ENCODE results near the gene GTF2H2C. TPM values are rescaled to one million over a fixed set of nuclear protein-coding genes. Genes with fewer than 3 reads are reported as not detected.

GTF2H2C gene
- total and polyA plus RNA-seq, 10 of the 15 experiments (the other 5 are each of a cell fraction or from before 2014, with no cell fraction given): 55.1 to 103 (median 78.9) TPM

GRCh38 chr5:69526660-69527059, 33.3 kb upstream of the GTF2H2C start:
- Histone ChIP-seq H3K27ac (ENCODE audit: control insufficient read depth, insufficient read depth) (no peak overlapping the region), H3K9me3 (replicated peaks; ENCODE audit: control insufficient read depth, insufficient read depth, low read length) (no peaks in the 10 kb centered on the region), H3K36me3 (ENCODE audit: control insufficient read depth in 2 of 2, insufficient read depth in 2 of 2, low read length in 1 of 2) (no peaks in the 10 kb centered on the region), H4K20me1 (ENCODE audit: control insufficient read depth, insufficient read depth) (no peaks in the 10 kb centered on the region), H3K4me1 (ENCODE audit: control insufficient read depth, insufficient read depth, low read length) (no peaks in the 10 kb centered on the region), H3K4me2 (ENCODE audit: control insufficient read depth, insufficient read depth) (no peak overlapping the region), H3K4me3 (no peak overlapping the region), H2AFZ (ENCODE audit: control insufficient read depth, low read depth, low read length) (no peak overlapping the region), H3K27me3 (replicated peaks in 1 of 2; ENCODE audit: control insufficient read depth in 2 of 2, insufficient read depth in 2 of 2, low read length in 1 of 2) (no peaks in the 10 kb centered on the region), H3K79me2 (ENCODE audit: control insufficient read depth, insufficient read depth, low read length) (no peaks in the 10 kb centered on the region), H3K9ac (ENCODE audit: control insufficient read depth, insufficient read depth, low read length) (no peak overlapping the region)
- ChIA-PET CTCF (interaction anchor here (0.9 kb wide), 1 partner anchor 28 kb away, joined by 3 read pairs; no protein-coding TSS in a partner anchor), RAD21 (ENCODE audit: unreplicated experiment) (no interaction called here), POLR2A (no interaction called here), SMC1A (ENCODE audit: uncharacterized antibody, unreplicated experiment) (interaction anchor here (0.5 kb wide), 1 partner anchor 59 kb away, joined by 3 read pairs; no protein-coding TSS in a partner anchor)
- WGBS (ENCODE audit: insufficient coverage, insufficient replicate concordance, low lambda C conversion rate, missing lambda C conversion rate): 88% methylated on average over 9 of the region's 9 CpGs
- TF ChIP-seq TCF12 (IDR thresholded peaks at IDR 0.05; ENCODE audit: low read depth, low read length): no peak
- TF ChIP-seq ZNF274 (IDR thresholded peaks at IDR 0.05; ENCODE audit: insufficient read depth, insufficient read length): no peak
- no peak for TF ChIP-seq KAT2A (conservative IDR thresholded peaks at IDR 0.05; ENCODE audit: control insufficient read depth, low read depth, low read length)
- TF ChIP-seq SMC3 (IDR thresholded peaks at IDR 0.05; ENCODE audit: borderline replicate concordance, low read length): no peak
- no peak for TF ChIP-seq EP300 (IDR thresholded peaks at IDR 0.05; ENCODE audit: borderline replicate concordance in 1 of 2, control insufficient read depth in 1 of 2, low read depth in 2 of 2, low read length in 2 of 2)
- no peak for TF ChIP-seq HDAC6 (IDR thresholded peaks at IDR 0.05; ENCODE audit: unreplicated experiment)
- TF ChIP-seq SPI1 (IDR thresholded peaks at IDR 0.05; ENCODE audit: borderline replicate concordance, insufficient read depth, low read depth, low read length): no peak
- no peak for TF ChIP-seq EED (IDR thresholded peaks at IDR 0.05; ENCODE audit: low read depth)
- TF ChIP-seq YBX1 (IDR thresholded peaks at IDR 0.05): no peak
- no peak for TF ChIP-seq TCF7 (IDR thresholded peaks at IDR 0.05; ENCODE audit: borderline replicate concordance)
- TF ChIP-seq SREBF2 (IDR thresholded peaks at IDR 0.05; ENCODE audit: low read length): no peak
- TF ChIP-seq MYC (IDR thresholded peaks at IDR 0.05; ENCODE audit: insufficient read depth, insufficient read length, insufficient replicate concordance, low read length, severe bottlenecking): no peak
- no peak for TF ChIP-seq CEBPZ (IDR thresholded peaks at IDR 0.05; ENCODE audit: low read depth, low read length)
- no peak for TF ChIP-seq ZNF384 (IDR thresholded peaks at IDR 0.05; ENCODE audit: borderline replicate concordance, low read depth, low read length)
- BruUV-seq (replicated peaks): no TSS peak
- ATAC-seq: no peak
- no peak for DNase-seq (ENCODE audit: low read depth, low spot score)
- no peak for FAIRE-seq
- in situ Hi-C loops (cut with MboI) (no loop called here), intact Hi-C loops (cut with micrococcal nuclease; ENCODE audit: unreplicated experiment) (no loop called here)
